WTC11 (cell line): ENCODE measurements around the gene LGALS9. TPM values are rescaled to one million over a fixed set of nuclear protein-coding genes. Genes with fewer than 3 reads are reported as not detected.
"Not testable (repeated sequence)": the region's sequence is repeated elsewhere in the genome, so short reads cannot be mapped to it uniquely, and the experiment has no call there.

ENCODE experiments used
- ATAC-seq: fragments of 200-7000 bp; cut with Tn5 transposase; 2 replicates; pipeline ENCODE4 v1.10.0; 2021; ENCODE audit warnings: mild to moderate bottlenecking, moderate library complexity
- CTCF ChIA-PET: fragments of 300-600 bp; sonication (Branson Sonifier 250); formaldehyde crosslinking; loops from one replicate; lab custom pipeline; 2021; ENCODE audit warnings: antibody characterized with exemption; lab: Charles Lee
- POLR2A ChIA-PET: fragments of 350-600 bp; sonication (Branson Sonifier 250); formaldehyde crosslinking; loops from one replicate; lab custom pipeline; 2021; ENCODE audit warnings: antibody characterized with exemption; lab: Charles Lee
- DNase-seq: peaks from one replicate; pipeline ENCODE4 v3.0.0; 2021; ENCODE audit warnings: low spot score
- H3K27ac Mint-ChIP-seq: 2 replicates; pipeline ENCODE4 v1.8.0; 2021; ENCODE audit warnings: mixed read lengths
- H3K27me3 Mint-ChIP-seq: 2 replicates; pipeline ENCODE4 v1.8.0; 2021; ENCODE audit warnings: low read depth, mild to moderate bottlenecking, moderate library complexity, mixed read lengths
- H3K36me3 Mint-ChIP-seq: 2 replicates; pipeline ENCODE4 v1.8.0; 2021; ENCODE audit warnings: mixed read lengths
- H3K4me1 Mint-ChIP-seq: 2 replicates; pipeline ENCODE4 v1.8.0; 2022; ENCODE audit warnings: mixed read lengths
- H3K4me3 Mint-ChIP-seq: 2 replicates; pipeline ENCODE4 v1.8.0; 2021; ENCODE audit warnings: mild to moderate bottlenecking, moderate library complexity, mixed read lengths
- H3K9me3 Mint-ChIP-seq: 2 replicates; pipeline ENCODE4 v1.8.0; 2021; ENCODE audit warnings: mixed read lengths
- E2F1 ChIP-seq: sonication (generic); formaldehyde crosslinking; IDR thresholded peaks from 2 replicates; pipeline ENCODE4 v1.8.0; 2022; ENCODE audit warnings: mild to moderate bottlenecking, missing genetic modification reagents
- ERG ChIP-seq: fragments of 250-450 bp; sonication (Bioruptor Pico); IDR thresholded peaks from 2 replicates; pipeline ENCODE4 v1.8.0; 2021; ENCODE audit warnings: mild to moderate bottlenecking
- ESRRA ChIP-seq: sonication (generic); formaldehyde crosslinking; IDR thresholded peaks from 2 replicates; pipeline ENCODE4 v1.8.1; 2022; ENCODE audit warnings: mild to moderate bottlenecking, missing genetic modification reagents, borderline replicate concordance
- GABPB1 ChIP-seq: sonication (generic); formaldehyde crosslinking; IDR thresholded peaks from 2 replicates; pipeline ENCODE4 v1.8.1; 2023; ENCODE audit warnings: mild to moderate bottlenecking, missing genetic modification reagents
- HMGA2 ChIP-seq: fragments of 250-450 bp; sonication (Bioruptor Pico); IDR thresholded peaks from 2 replicates; pipeline ENCODE4 v1.4.0; 2021; ENCODE audit warnings: mild to moderate bottlenecking, moderate library complexity
- JAZF1 ChIP-seq: fragments of 250-450 bp; sonication (Bioruptor Pico); IDR thresholded peaks from 2 replicates; pipeline ENCODE4 v1.9.0; 2021; ENCODE audit warnings: moderate library complexity, mild to moderate bottlenecking, inconsistent platforms
- NFE2L1 ChIP-seq: sonication (generic); formaldehyde crosslinking; IDR thresholded peaks from 2 replicates; pipeline ENCODE4 v1.8.1; 2023; ENCODE audit warnings: missing genetic modification reagents
- PRRX2 ChIP-seq: fragments of 250-450 bp; sonication (Bioruptor Pico); IDR thresholded peaks from 2 replicates; pipeline ENCODE4 v1.8.0; 2021; ENCODE audit warnings: mild to moderate bottlenecking
- TEAD1 ChIP-seq: sonication (generic); formaldehyde crosslinking; IDR thresholded peaks from 2 replicates; pipeline ENCODE4 v1.8.0; 2022; ENCODE audit warnings: mild to moderate bottlenecking, missing genetic modification reagents
- TEAD4 ChIP-seq: sonication (generic); formaldehyde crosslinking; IDR thresholded peaks from 2 replicates; pipeline ENCODE4 v1.8.0; 2022; ENCODE audit warnings: mild to moderate bottlenecking, missing genetic modification reagents
- ZNF263 ChIP-seq: sonication (generic); formaldehyde crosslinking; IDR thresholded peaks from 2 replicates; pipeline ENCODE4 v1.8.1; 2022; ENCODE audit warnings: low read depth, mild to moderate bottlenecking, moderate library complexity, missing genetic modification reagents
- ZNF317 ChIP-seq: sonication (generic); formaldehyde crosslinking; IDR thresholded peaks from 2 replicates; pipeline ENCODE4 v1.8.1; 2023; ENCODE audit warnings: low read depth, mild to moderate bottlenecking, moderate library complexity, missing genetic modification reagents, borderline replicate concordance
- ZNF425 ChIP-seq: fragments of 250-450 bp; sonication (Bioruptor Pico); conservative IDR thresholded peaks from 2 replicates; pipeline ENCODE4 v1.9.0; 2021; ENCODE audit warnings: mild to moderate bottlenecking
- total RNA-seq: library from RNA; stranded (reverse); gene quantifications from 3 replicates; pipeline ENCODE4 v1.2.3, GENCODE V29; 2021
- TF ChIP-seq, protein P1 (sequence below): sonication (generic); formaldehyde crosslinking; IDR thresholded peaks from 2 replicates; pipeline ENCODE4 v1.8.1; 2023; ENCODE audit warnings: mild to moderate bottlenecking, missing genetic modification reagents, moderate library complexity
- TF ChIP-seq, protein P2 (sequence below): sonication (generic); formaldehyde crosslinking; IDR thresholded peaks from 2 replicates; pipeline ENCODE4 v1.8.1; 2022; ENCODE audit warnings: missing genetic modification reagents, borderline replicate concordance
- TF ChIP-seq, protein P3 (sequence below): sonication (generic); formaldehyde crosslinking; IDR thresholded peaks from 2 replicates; pipeline ENCODE4 v1.8.0; 2023; ENCODE audit warnings: missing genetic modification reagents
- TF ChIP-seq, protein P4 (sequence below): sonication (generic); formaldehyde crosslinking; IDR thresholded peaks from 2 replicates; pipeline ENCODE4 v1.8.1; 2023; ENCODE audit warnings: mild to moderate bottlenecking, missing genetic modification reagents
- TF ChIP-seq, protein P5 (sequence below): sonication (generic); formaldehyde crosslinking; conservative IDR thresholded peaks from 2 replicates; pipeline ENCODE4 v1.8.1; 2022; ENCODE audit warnings: mild to moderate bottlenecking, missing genetic modification reagents
- TF ChIP-seq, protein P6 (sequence below): sonication (generic); formaldehyde crosslinking; IDR thresholded peaks from 2 replicates; pipeline ENCODE4 v1.8.1; 2022; ENCODE audit warnings: mild to moderate bottlenecking, moderate library complexity, missing genetic modification reagents
- TF ChIP-seq, protein P7 (sequence below): sonication (generic); formaldehyde crosslinking; IDR thresholded peaks from 2 replicates; pipeline ENCODE4 v1.8.0; 2022; ENCODE audit warnings: mild to moderate bottlenecking, missing genetic modification reagents

Gene LGALS9
- total RNA-seq, 1 experiment from 2014 or later: 5.7 TPM

DNA sequence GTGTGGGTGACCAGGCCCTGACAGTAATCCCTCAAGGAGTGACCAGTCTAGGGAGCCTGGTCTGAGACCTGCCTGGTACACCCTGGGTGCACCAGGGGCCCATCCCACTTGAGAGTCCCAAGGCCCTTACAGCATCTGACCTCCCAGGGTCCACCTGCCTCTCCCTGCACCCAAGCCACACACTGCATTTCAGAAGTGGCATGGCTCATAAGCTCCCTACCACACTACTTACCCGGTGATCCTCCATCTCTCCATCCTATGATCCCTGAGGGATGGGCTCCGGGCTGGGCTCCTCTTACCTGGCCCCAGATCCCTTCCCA lies 40.6 kb downstream of the LGALS9 start:
- Mint-ChIP-seq H3K27me3 (no peaks in the 10 kb centered on the region), H3K4me3 (no peak overlapping the region), H3K36me3 (no peaks in the 10 kb centered on the region), H3K9me3 (no peaks in the 10 kb centered on the region), H3K27ac (no peak overlapping the region), H3K4me1 (no peaks in the 10 kb centered on the region)
- DNase-seq: no peak
- POLR2A ChIA-PET: no interaction called here
- no peak for ATAC-seq
- TF ChIP-seq, protein P1, sequence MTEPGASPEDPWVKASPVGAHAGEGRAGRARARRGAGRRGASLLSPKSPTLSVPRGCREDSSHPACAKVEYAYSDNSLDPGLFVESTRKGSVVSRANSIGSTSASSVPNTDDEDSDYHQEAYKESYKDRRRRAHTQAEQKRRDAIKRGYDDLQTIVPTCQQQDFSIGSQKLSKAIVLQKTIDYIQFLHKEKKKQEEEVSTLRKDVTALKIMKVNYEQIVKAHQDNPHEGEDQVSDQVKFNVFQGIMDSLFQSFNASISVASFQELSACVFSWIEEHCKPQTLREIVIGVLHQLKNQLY (CRISPR knock-in tag): no peak
- CTCF ChIA-PET: interaction anchor here (0.8 to 1.4 kb wide), 6 partner anchors 17 to 209 kb away, joined by 3 to 5 read pairs (median 4); no protein-coding TSS in a partner anchor

DNA sequence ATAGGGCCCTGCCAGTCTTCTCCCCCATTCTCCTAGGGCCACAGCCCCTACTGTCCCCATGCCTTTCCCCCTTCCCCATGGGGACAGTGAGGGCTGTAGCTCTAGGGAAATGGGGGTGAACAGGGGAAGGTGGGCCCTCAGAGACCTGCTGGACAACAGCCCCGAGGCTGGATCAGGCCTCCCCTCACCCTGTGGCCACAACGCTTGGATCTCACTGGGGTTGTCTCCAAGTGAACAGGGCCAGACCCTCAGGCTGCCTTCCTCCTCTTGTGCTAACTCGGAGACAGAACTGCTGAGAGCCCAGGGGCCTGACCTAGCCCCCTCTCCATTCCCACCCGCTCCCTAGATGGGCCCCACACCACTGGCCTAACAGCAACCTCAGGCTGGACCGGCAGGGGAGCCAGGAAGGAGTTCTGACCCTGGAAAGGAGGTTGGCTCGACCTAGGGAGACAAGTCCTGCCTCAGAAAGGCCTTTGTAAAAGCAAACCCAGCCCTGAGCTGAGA lies 41.0 kb downstream of the LGALS9 start:
- H3K4me3 Mint-ChIP-seq, H3K4me1 Mint-ChIP-seq: not testable (repeated sequence)

GRCh38 chr17:27674335-27674734 lies 43.3 kb downstream of the LGALS9 start:
- CTCF ChIA-PET: no interaction called here
- TF ChIP-seq, protein P2, sequence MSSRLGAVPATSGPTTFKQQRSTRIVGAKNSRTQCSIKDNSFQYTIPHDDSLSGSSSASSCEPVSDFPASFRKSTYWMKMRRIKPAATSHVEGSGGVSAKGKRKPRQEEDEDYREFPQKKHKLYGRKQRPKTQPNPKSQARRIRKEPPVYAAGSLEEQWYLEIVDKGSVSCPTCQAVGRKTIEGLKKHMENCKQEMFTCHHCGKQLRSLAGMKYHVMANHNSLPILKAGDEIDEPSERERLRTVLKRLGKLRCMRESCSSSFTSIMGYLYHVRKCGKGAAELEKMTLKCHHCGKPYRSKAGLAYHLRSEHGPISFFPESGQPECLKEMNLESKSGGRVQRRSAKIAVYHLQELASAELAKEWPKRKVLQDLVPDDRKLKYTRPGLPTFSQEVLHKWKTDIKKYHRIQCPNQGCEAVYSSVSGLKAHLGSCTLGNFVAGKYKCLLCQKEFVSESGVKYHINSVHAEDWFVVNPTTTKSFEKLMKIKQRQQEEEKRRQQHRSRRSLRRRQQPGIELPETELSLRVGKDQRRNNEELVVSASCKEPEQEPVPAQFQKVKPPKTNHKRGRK (CRISPR knock-in tag): no peak
- TF ChIP-seq, protein P3, sequence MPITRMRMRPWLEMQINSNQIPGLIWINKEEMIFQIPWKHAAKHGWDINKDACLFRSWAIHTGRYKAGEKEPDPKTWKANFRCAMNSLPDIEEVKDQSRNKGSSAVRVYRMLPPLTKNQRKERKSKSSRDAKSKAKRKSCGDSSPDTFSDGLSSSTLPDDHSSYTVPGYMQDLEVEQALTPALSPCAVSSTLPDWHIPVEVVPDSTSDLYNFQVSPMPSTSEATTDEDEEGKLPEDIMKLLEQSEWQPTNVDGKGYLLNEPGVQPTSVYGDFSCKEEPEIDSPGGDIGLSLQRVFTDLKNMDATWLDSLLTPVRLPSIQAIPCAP: no peak
- TF ChIP-seq NFE2L1 (CRISPR knock-in tag) (no peak), ERG (CRISPR knock-in tag) (no peak), ZNF263 (CRISPR knock-in tag) (no peak), E2F1 (CRISPR knock-in tag) (no peak), HMGA2 (CRISPR knock-in tag) (no peak), ZNF317 (no peak), GABPB1 (CRISPR knock-in tag) (no peak), JAZF1 (no peak), ZNF425 (CRISPR knock-in tag) (no peak), PRRX2 (CRISPR knock-in tag) (no peak), TEAD1 (CRISPR knock-in tag) (no peak), TEAD4 (no peak), ESRRA (CRISPR knock-in tag) (no peak)
- TF ChIP-seq, protein P4, sequence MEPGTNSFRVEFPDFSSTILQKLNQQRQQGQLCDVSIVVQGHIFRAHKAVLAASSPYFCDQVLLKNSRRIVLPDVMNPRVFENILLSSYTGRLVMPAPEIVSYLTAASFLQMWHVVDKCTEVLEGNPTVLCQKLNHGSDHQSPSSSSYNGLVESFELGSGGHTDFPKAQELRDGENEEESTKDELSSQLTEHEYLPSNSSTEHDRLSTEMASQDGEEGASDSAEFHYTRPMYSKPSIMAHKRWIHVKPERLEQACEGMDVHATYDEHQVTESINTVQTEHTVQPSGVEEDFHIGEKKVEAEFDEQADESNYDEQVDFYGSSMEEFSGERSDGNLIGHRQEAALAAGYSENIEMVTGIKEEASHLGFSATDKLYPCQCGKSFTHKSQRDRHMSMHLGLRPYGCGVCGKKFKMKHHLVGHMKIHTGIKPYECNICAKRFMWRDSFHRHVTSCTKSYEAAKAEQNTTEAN (CRISPR knock-in tag): no peak
- TF ChIP-seq, protein P5, sequence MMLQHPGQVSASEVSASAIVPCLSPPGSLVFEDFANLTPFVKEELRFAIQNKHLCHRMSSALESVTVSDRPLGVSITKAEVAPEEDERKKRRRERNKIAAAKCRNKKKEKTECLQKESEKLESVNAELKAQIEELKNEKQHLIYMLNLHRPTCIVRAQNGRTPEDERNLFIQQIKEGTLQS: no peak
- TF ChIP-seq, protein P6, sequence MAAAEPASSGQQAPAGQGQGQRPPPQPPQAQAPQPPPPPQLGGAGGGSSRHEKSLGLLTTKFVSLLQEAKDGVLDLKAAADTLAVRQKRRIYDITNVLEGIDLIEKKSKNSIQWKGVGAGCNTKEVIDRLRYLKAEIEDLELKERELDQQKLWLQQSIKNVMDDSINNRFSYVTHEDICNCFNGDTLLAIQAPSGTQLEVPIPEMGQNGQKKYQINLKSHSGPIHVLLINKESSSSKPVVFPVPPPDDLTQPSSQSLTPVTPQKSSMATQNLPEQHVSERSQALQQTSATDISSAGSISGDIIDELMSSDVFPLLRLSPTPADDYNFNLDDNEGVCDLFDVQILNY (CRISPR knock-in tag): no peak
- TF ChIP-seq, protein P7, sequence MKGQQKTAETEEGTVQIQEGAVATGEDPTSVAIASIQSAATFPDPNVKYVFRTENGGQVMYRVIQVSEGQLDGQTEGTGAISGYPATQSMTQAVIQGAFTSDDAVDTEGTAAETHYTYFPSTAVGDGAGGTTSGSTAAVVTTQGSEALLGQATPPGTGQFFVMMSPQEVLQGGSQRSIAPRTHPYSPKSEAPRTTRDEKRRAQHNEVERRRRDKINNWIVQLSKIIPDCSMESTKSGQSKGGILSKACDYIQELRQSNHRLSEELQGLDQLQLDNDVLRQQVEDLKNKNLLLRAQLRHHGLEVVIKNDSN: no peak

More for the DNA sequence above, 41.0 kb downstream of the LGALS9 start:
- POLR2A ChIA-PET, H3K27me3 Mint-ChIP-seq, ATAC-seq, H3K9me3 Mint-ChIP-seq, H3K27ac Mint-ChIP-seq, DNase-seq, H3K36me3 Mint-ChIP-seq: not testable (repeated sequence)
- CTCF ChIA-PET: interaction anchor here (1.0 to 1.2 kb wide), 3 partner anchors 17 to 85 kb away, joined by 3 to 4 read pairs (median 4); no protein-coding TSS in a partner anchor

More at GRCh38 chr17:27674335-27674734, 43.3 kb downstream of the LGALS9 start:
- DNase-seq (no peak), ATAC-seq (no peak)
- Mint-ChIP-seq H3K36me3 (no peaks in the 10 kb centered on the region), H3K4me3 (no peak overlapping the region), H3K27ac (no peak overlapping the region), H3K27me3 (no peaks in the 10 kb centered on the region), H3K4me1 (no peaks in the 10 kb centered on the region), H3K9me3 (no peaks in the 10 kb centered on the region)
- POLR2A ChIA-PET: no interaction called here
